Panc1 (cell line): ENCODE measurements around the gene ABL1. TPM values are rescaled to one million over a fixed set of nuclear protein-coding genes. Genes with fewer than 3 reads are reported as not detected.

Experiments used
- ATAC-seq: fragments of 200-7000 bp; cut with Tn5 transposase; 2 replicates; pipeline ENCODE4 v1.9.1; 2020; ENCODE audit warnings: mild to moderate bottlenecking, moderate library complexity
- BruUV-seq: library from RNA; stranded (reverse); fragments of 400-500 nt; replicated peaks from 2 replicates; lab custom pipeline; 2021; lab: Mats Ljungman, UMichigan
- CTCF ChIA-PET: fragments of 300-600 bp; sonication (Branson Sonifier 250); formaldehyde crosslinking; loops from one replicate; lab custom pipeline; 2022; ENCODE audit warnings: antibody characterized with exemption; lab: Charles Lee
- POLR2A ChIA-PET: fragments of 300-600 bp; sonication (Branson Sonifier 250); formaldehyde crosslinking; loops from one replicate; lab custom pipeline; 2022; ENCODE audit warnings: antibody characterized with exemption; lab: Charles Lee
- DNase-seq: peaks from one replicate; pipeline ENCODE4 v3.0.0-alpha.2; 2010; ENCODE audit warnings: low read depth, low spot score
- H3K27ac ChIP-seq: 2 replicates; pipeline ENCODE4 v1.5.1; 2011; ENCODE audit warnings: mild to moderate bottlenecking, low read length, inconsistent platforms
- H3K27me3 ChIP-seq: fragments of 200-500 bp; sonication (Bioruptor generic); 2 replicates; pipeline ENCODE4 v1.6.0; 2014; ENCODE audit warnings: low read length, inconsistent platforms; ENCODE audit not compliant: control insufficient read depth, insufficient read depth
- H3K36me3 ChIP-seq: fragments of 200-500 bp; sonication (Bioruptor generic); 2 replicates; pipeline ENCODE4 v1.5.1; 2014; ENCODE audit warnings: inconsistent platforms, mild to moderate bottlenecking, low read length, moderate library complexity; ENCODE audit not compliant: control insufficient read depth, insufficient read depth
- H3K4me1 ChIP-seq: 2 replicates; pipeline ENCODE4 v1.5.1; 2011; ENCODE audit warnings: inconsistent platforms, mild to moderate bottlenecking, low read length, moderate library complexity; ENCODE audit not compliant: control insufficient read depth, insufficient read depth
- H3K4me3 ChIP-seq, 2 experiments: 2 replicates each; pipeline ENCODE4 v1.5.1; 2011 to 2012; ENCODE audit warnings: low read depth in 2 of 2, low read length in 2 of 2, mild to moderate bottlenecking in 2 of 2, inconsistent platforms in 1 of 2, moderate library complexity in 1 of 2
- H3K9me3 ChIP-seq: fragments of 200-500 bp; sonication (Bioruptor generic); 2 replicates; pipeline ENCODE4 v1.5.1; 2014; ENCODE audit warnings: low read depth, mild to moderate bottlenecking, inconsistent platforms, low read length, moderate library complexity; ENCODE audit not compliant: control insufficient read depth, insufficient read depth
- POLR2AphosphoS5 ChIP-seq: IDR thresholded peaks from 2 replicates; pipeline ENCODE4 v1.6.1; 2012; ENCODE audit warnings: mild to moderate bottlenecking, low read depth, low read length, moderate library complexity
- SIN3A ChIP-seq: IDR thresholded peaks from 2 replicates; pipeline ENCODE4 v1.6.1; 2012; ENCODE audit warnings: low read depth, mild to moderate bottlenecking, low read length, moderate library complexity, borderline replicate concordance; ENCODE audit not compliant: insufficient read depth
- TCF7L2 ChIP-seq: IDR thresholded peaks from 2 replicates; pipeline ENCODE4 v1.6.1; 2011; ENCODE audit warnings: mild to moderate bottlenecking, low read depth, low read length, inconsistent platforms
- in situ Hi-C: cut with HindIII; loops from 2 replicates; pipeline ENCODE4 v1.10.0; 2016; ENCODE audit warnings: low sequenced_read_pairs, low pct_unique_long_range_greater_than_20kb
- intact Hi-C: fragments of 100-400 bp; cut with micrococcal nuclease; formaldehyde crosslinking; loops from one replicate; pipeline ENCODE4 v1.10.0; 2022; ENCODE audit not compliant: unreplicated experiment
- total RNA-seq: library from RNA; stranded (reverse); gene quantifications from one replicate; pipeline ENCODE4 v1.2.1, GENCODE V29; 2021; ENCODE audit not compliant: unreplicated experiment
- TF ChIP-seq, protein P1 (sequence below): fragments of 450-650 bp; IDR thresholded peaks from 2 replicates; pipeline ENCODE4 v1.5.1; 2017; ENCODE audit warnings: mild to moderate bottlenecking
- TF ChIP-seq, protein P2 (sequence below), 2 experiments: IDR thresholded peaks; 2 replicates each; pipeline ENCODE4 v1.6.1; 2011 to 2012; ENCODE audit warnings: low read depth in 2 of 2, control low read depth in 1 of 2, low read length in 1 of 2, mild to moderate bottlenecking in 1 of 2, moderate library complexity in 1 of 2; ENCODE audit not compliant: insufficient read depth in 1 of 2

Gene ABL1
- total RNA-seq, 1 experiment from 2014 or later, result 48.4 TPM

DNA sequence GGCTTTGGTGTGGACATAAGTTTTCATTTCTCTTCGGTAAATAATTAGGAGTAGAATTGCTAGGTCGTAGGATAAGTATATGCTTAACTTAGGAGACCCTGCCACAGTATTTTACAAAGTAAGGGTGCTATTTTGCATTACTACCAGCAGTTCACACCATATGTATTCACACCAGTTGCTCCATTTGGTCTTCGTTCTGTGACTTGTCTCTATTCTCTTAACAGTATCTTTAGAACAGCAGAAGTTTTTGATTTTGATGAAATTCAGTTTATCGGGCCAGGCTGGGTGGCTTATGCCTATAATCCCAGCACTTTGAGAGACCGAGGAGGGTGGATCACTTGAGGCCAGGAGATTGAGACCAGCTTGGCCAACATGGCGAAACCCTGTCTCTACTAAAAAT is 17.1 kb upstream of the ABL1 start:
- POLR2A ChIA-PET, result no interaction called here
- no peaks in the 10 kb centered on the region for H3K4me1 ChIP-seq
- intact Hi-C loops, result no loop called here
- no peak overlapping the region for H3K27ac ChIP-seq
- H3K27me3 ChIP-seq, result no peaks in the 10 kb centered on the region
- ATAC-seq, result no peak
- no peaks in the 10 kb centered on the region for H3K9me3 ChIP-seq
- BruUV-seq, result no TSS peak
- no peak for DNase-seq
- no peak for TF ChIP-seq TCF7L2
- TF ChIP-seq, protein P1, sequence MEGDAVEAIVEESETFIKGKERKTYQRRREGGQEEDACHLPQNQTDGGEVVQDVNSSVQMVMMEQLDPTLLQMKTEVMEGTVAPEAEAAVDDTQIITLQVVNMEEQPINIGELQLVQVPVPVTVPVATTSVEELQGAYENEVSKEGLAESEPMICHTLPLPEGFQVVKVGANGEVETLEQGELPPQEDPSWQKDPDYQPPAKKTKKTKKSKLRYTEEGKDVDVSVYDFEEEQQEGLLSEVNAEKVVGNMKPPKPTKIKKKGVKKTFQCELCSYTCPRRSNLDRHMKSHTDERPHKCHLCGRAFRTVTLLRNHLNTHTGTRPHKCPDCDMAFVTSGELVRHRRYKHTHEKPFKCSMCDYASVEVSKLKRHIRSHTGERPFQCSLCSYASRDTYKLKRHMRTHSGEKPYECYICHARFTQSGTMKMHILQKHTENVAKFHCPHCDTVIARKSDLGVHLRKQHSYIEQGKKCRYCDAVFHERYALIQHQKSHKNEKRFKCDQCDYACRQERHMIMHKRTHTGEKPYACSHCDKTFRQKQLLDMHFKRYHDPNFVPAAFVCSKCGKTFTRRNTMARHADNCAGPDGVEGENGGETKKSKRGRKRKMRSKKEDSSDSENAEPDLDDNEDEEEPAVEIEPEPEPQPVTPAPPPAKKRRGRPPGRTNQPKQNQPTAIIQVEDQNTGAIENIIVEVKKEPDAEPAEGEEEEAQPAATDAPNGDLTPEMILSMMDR, result no peak
- TF ChIP-seq, protein P2, sequence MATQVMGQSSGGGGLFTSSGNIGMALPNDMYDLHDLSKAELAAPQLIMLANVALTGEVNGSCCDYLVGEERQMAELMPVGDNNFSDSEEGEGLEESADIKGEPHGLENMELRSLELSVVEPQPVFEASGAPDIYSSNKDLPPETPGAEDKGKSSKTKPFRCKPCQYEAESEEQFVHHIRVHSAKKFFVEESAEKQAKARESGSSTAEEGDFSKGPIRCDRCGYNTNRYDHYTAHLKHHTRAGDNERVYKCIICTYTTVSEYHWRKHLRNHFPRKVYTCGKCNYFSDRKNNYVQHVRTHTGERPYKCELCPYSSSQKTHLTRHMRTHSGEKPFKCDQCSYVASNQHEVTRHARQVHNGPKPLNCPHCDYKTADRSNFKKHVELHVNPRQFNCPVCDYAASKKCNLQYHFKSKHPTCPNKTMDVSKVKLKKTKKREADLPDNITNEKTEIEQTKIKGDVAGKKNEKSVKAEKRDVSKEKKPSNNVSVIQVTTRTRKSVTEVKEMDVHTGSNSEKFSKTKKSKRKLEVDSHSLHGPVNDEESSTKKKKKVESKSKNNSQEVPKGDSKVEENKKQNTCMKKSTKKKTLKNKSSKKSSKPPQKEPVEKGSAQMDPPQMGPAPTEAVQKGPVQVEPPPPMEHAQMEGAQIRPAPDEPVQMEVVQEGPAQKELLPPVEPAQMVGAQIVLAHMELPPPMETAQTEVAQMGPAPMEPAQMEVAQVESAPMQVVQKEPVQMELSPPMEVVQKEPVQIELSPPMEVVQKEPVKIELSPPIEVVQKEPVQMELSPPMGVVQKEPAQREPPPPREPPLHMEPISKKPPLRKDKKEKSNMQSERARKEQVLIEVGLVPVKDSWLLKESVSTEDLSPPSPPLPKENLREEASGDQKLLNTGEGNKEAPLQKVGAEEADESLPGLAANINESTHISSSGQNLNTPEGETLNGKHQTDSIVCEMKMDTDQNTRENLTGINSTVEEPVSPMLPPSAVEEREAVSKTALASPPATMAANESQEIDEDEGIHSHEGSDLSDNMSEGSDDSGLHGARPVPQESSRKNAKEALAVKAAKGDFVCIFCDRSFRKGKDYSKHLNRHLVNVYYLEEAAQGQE (IDR thresholded peaks at IDR 0.05; ENCODE audit: insufficient read depth in 1 of 2, low read depth in 2 of 2, low read length in 1 of 2), result no peak
- TF ChIP-seq POLR2AphosphoS5, result no peak
- TF ChIP-seq SIN3A, result no peak
- no peak overlapping the region for H3K4me3 ChIP-seq
- in situ Hi-C loops, result no loop called here
- H3K36me3 ChIP-seq, result no peaks in the 10 kb centered on the region
- CTCF ChIA-PET, result interaction anchor here (0.6 kb wide), 1 partner anchor 47 kb away, joined by 3 read pairs; no protein-coding TSS in a partner anchor

DNA sequence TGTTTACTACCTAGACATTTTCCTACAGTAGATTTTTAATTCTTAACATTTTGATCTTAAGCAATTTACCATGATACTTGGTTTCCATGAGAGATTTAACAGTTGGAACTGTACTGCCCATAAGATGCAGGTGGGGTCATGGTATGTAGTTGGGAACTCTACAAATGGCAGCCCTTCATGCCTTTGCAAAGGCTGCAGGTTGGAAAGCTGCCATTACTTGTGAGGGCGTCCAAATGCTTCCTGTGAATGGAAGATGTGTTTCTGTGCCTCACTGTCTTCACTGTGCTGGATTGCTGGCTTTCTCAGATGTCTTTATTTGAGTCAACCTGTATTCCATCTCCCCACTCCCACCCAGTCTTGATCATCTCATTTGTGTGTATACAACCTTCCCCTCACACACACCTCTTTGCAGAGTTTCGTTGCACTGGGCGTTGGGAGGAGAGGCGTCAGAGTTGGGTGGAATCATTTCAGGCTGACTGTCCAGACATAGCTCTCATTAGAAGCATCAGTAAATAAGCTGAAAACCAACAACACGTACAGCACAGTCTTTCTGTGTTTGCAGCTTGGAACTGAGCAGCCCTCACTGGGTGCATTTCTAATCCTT is 14.8 kb upstream of the ABL1 start:
- no TSS peak for BruUV-seq

More for the DNA sequence above, 14.8 kb upstream of the ABL1 start:
- no peaks in the 10 kb centered on the region for H3K27me3 ChIP-seq
- no peaks in the 10 kb centered on the region for H3K36me3 ChIP-seq
- in situ Hi-C loops, result no loop called here
- ChIA-PET POLR2A (interaction anchor here (0.5 kb wide), 1 partner anchor 116 kb away, joined by 3 read pairs; no protein-coding TSS in a partner anchor), CTCF (no interaction called here)
- ATAC-seq (no peak), DNase-seq (no peak)
- peaks cover 14% of the 10 kb centered on the region for H3K4me1 ChIP-seq
- H3K4me3 ChIP-seq, result no peak overlapping the region
- intact Hi-C loops, result no loop called here
- no peak for TF ChIP-seq TCF7L2
- TF ChIP-seq, protein P2 (IDR thresholded peaks at IDR 0.05; ENCODE audit: insufficient read depth in 1 of 2, low read depth in 2 of 2, low read length in 1 of 2), result no peak
- TF ChIP-seq POLR2AphosphoS5, result no peak
- TF ChIP-seq, protein P1, result no peak
- TF ChIP-seq SIN3A, result no peak
- no peaks in the 10 kb centered on the region for H3K9me3 ChIP-seq
- no peak overlapping the region for H3K27ac ChIP-seq
